Peyer's patch (tissue), 4 donors: ENCODE measurements around the gene TMBIM1.

Source experiments
- POLR2A ChIP-seq, 2 donors: fragments of 450-650 bp; IDR thresholded peaks; one replicate each; pipeline ENCODE4 v1.5.1; 2017; ENCODE audit warnings: antibody characterized with exemption in 2 of 2, mild to moderate bottlenecking in 2 of 2, moderate library complexity in 2 of 2
- TF ChIP-seq, protein P1 (sequence below), 6 experiments: fragments of 450-650 bp in 4 of 6; fragments of 200-600 bp in 2 of 6; sonication (generic) in 1 of 6; IDR thresholded peaks; one replicate each; pipeline ENCODE4 v1.5.1; 2017 to 2019; ENCODE audit warnings: antibody characterized with exemption in 6 of 6, mild to moderate bottlenecking in 3 of 6, moderate library complexity in 1 of 6

DNA sequence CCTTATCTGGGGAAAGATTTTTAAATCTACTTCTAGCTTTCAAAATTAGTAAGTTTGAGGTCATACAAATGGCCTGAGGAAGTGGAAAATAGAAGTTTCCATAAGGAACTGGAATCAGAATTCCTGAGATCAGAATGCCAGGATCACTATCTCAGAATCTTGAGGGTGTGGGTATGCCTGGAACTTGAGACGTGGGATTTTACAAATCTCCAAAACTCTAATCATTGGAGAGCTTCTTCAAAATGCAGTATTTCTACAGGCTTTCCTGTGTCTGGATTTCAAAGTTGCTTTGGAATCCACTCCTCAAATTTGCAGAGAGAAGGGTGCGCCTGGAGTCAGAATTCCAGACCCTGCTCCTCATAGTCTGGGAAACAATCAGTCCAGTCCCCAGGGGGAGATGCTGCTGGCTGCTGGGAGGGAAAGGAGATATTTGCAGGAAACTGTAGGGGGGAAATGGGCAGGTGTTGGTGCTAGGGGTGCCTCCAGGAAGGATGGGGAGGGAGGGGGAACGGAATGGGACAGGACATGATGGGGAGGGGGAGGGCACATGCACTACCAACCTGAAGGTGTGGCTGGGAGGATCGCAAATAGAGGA, 33.4 kb upstream of the TMBIM1 start:
- TF ChIP-seq, protein P1, sequence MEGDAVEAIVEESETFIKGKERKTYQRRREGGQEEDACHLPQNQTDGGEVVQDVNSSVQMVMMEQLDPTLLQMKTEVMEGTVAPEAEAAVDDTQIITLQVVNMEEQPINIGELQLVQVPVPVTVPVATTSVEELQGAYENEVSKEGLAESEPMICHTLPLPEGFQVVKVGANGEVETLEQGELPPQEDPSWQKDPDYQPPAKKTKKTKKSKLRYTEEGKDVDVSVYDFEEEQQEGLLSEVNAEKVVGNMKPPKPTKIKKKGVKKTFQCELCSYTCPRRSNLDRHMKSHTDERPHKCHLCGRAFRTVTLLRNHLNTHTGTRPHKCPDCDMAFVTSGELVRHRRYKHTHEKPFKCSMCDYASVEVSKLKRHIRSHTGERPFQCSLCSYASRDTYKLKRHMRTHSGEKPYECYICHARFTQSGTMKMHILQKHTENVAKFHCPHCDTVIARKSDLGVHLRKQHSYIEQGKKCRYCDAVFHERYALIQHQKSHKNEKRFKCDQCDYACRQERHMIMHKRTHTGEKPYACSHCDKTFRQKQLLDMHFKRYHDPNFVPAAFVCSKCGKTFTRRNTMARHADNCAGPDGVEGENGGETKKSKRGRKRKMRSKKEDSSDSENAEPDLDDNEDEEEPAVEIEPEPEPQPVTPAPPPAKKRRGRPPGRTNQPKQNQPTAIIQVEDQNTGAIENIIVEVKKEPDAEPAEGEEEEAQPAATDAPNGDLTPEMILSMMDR (IDR thresholded peaks at IDR 0.05) = no peak
- TF ChIP-seq POLR2A (IDR thresholded peaks at IDR 0.05) = no peak
